HL-60 (cell line): Measurements from ENCODE around the gene MEAK7.

Source experiments
- DNase-seq, 2 experiments: peaks; one replicate each; pipeline ENCODE4 v3.0.0-alpha.2; 2010 to 2020; ENCODE audit warnings: low read depth in 1 of 2, low spot score in 1 of 2
- H3K27ac ChIP-seq: fragments of 250-450 bp; sonication (Bioruptor Pico); replicated peaks from 2 replicates; pipeline ENCODE4 v1.5.1; 2020; ENCODE audit warnings: mild to moderate bottlenecking, moderate library complexity
- H3K27me3 ChIP-seq: fragments of 250-450 bp; sonication (Bioruptor Pico); 2 replicates; pipeline ENCODE4 v1.5.1; 2021; ENCODE audit warnings: mild to moderate bottlenecking, moderate library complexity; ENCODE audit not compliant: insufficient read depth, poor library complexity, severe bottlenecking
- H3K4me3 ChIP-seq: replicated peaks from 2 replicates; pipeline ENCODE4 v1.5.1; 2011; ENCODE audit warnings: mild to moderate bottlenecking, control low read depth, low read length; ENCODE audit not compliant: insufficient read depth
- GABPA ChIP-seq: IDR thresholded peaks from 2 replicates; pipeline ENCODE4 v1.6.1; 2012; ENCODE audit warnings: low read depth
- POLR2AphosphoS5 ChIP-seq: IDR thresholded peaks from 2 replicates; pipeline ENCODE4 v1.6.1; 2012; ENCODE audit warnings: low read depth
- SPI1 ChIP-seq: IDR thresholded peaks from 2 replicates; pipeline ENCODE4 v1.6.1; 2012; ENCODE audit warnings: low read depth, mild to moderate bottlenecking, borderline replicate concordance
- TF ChIP-seq, protein P1 (sequence below): IDR thresholded peaks from one replicate; pipeline ENCODE4 v1.5.1; 2011; ENCODE audit warnings: low read length, control low read depth, inconsistent platforms; ENCODE audit not compliant: insufficient read depth
- TF ChIP-seq, protein P2 (sequence below): IDR thresholded peaks from 2 replicates; pipeline ENCODE4 v1.6.1; 2012; ENCODE audit warnings: low read depth; ENCODE audit not compliant: insufficient replicate concordance

MEAK7 gene

DNA sequence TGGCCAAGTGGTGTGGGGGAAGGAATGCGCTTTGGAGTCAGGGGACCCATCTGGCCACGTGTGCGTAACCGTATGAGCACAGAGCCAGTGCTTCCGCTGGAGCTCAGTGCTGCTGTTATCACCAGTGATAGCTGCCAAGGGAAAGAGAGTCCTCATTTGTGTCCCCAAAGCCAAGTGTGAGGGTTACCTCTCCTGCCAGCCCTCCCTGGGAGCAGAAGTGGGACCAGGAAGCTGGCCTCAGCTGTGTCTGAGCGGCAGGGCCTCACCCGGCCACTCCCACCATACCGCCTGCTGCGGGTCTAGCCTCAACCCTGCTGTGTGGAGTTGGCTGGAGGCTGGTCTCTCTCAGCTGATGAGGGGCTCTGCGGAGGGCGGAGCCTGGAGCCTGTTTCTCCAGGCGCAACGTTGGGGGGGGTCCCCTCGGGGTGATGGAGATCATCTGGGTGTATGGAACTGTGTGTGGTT lies 44.5 kb downstream of the MEAK7 start:
- Histone ChIP-seq H3K27ac (no peak overlapping the region), H3K4me3 (no peak overlapping the region), H3K27me3 (no peaks in the 10 kb centered on the region)
- no peak for DNase-seq
- TF ChIP-seq, protein P1, sequence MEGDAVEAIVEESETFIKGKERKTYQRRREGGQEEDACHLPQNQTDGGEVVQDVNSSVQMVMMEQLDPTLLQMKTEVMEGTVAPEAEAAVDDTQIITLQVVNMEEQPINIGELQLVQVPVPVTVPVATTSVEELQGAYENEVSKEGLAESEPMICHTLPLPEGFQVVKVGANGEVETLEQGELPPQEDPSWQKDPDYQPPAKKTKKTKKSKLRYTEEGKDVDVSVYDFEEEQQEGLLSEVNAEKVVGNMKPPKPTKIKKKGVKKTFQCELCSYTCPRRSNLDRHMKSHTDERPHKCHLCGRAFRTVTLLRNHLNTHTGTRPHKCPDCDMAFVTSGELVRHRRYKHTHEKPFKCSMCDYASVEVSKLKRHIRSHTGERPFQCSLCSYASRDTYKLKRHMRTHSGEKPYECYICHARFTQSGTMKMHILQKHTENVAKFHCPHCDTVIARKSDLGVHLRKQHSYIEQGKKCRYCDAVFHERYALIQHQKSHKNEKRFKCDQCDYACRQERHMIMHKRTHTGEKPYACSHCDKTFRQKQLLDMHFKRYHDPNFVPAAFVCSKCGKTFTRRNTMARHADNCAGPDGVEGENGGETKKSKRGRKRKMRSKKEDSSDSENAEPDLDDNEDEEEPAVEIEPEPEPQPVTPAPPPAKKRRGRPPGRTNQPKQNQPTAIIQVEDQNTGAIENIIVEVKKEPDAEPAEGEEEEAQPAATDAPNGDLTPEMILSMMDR = no peak
- TF ChIP-seq GABPA (no peak), POLR2AphosphoS5 (no peak), SPI1 (no peak)
- TF ChIP-seq, protein P2, sequence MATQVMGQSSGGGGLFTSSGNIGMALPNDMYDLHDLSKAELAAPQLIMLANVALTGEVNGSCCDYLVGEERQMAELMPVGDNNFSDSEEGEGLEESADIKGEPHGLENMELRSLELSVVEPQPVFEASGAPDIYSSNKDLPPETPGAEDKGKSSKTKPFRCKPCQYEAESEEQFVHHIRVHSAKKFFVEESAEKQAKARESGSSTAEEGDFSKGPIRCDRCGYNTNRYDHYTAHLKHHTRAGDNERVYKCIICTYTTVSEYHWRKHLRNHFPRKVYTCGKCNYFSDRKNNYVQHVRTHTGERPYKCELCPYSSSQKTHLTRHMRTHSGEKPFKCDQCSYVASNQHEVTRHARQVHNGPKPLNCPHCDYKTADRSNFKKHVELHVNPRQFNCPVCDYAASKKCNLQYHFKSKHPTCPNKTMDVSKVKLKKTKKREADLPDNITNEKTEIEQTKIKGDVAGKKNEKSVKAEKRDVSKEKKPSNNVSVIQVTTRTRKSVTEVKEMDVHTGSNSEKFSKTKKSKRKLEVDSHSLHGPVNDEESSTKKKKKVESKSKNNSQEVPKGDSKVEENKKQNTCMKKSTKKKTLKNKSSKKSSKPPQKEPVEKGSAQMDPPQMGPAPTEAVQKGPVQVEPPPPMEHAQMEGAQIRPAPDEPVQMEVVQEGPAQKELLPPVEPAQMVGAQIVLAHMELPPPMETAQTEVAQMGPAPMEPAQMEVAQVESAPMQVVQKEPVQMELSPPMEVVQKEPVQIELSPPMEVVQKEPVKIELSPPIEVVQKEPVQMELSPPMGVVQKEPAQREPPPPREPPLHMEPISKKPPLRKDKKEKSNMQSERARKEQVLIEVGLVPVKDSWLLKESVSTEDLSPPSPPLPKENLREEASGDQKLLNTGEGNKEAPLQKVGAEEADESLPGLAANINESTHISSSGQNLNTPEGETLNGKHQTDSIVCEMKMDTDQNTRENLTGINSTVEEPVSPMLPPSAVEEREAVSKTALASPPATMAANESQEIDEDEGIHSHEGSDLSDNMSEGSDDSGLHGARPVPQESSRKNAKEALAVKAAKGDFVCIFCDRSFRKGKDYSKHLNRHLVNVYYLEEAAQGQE = no peak

DNA sequence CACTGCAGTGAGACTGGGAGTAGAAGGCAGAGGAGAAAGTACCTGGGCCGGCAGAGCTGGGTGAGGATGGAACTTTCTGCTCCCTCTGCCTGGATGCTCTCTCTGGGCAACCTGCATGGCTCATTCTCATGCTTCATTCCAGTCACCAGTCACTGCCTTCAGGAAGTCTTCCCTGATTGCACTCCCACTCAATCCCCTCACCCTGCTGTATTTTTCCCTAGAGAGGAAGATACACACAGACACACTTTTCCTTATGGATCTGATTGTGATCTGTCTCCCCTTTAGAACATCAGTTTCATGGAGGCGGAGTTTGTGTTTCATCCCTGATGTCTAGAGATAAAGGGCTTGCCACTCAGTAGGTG lies 44.9 kb downstream of the MEAK7 start:
- no peak overlapping the region for H3K4me3 ChIP-seq
- H3K27ac ChIP-seq = no peak overlapping the region
- no peaks in the 10 kb centered on the region for H3K27me3 ChIP-seq
- no peak for DNase-seq
- TF ChIP-seq, protein P1 = no peak
- TF ChIP-seq SPI1 (no peak), POLR2AphosphoS5 (no peak), GABPA (no peak)
- TF ChIP-seq, protein P2 = no peak

DNA sequence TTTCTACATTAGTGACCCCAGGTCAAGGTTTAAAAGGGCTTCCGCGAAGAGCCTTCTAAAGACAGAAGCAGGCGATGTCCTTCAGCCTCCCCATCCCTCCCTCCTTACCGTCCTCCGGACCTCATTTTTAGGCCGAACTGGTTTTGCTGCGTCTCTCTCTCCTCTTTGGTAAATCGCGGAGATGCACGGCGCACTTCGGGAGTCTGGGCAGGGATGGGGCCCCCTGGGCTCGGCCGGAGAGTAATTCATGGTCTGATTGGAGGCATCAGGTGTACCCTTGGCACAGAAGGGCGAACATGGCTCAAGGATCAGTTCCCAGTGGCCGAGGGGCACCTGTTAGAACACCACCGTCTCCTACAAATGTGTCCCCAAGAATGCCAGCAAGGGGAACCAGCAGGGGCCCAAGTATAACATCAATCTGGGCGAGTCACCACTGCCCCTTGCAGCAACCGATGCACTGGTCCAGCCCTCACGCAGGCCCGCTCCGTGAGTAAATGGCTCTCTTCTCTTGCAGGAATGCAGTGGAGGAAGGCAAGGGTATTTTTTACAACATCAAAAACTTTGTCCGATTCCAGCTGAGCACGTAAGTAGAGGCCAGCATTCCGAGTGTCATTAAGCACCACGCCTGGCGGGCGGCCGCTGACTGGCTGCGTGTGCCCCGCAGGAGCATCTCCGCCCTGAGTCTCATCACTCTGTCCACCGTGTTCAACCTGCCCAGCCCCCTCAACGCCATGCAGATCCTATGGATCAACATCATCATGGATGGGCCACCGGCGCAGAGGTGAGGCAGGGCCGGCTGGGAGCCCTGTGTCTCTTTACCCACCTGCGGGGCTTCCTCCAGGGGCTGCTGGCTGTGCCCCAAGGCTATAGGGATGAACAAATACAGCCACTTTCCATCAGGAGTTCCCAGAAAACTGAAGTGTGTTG lies 45.6 kb downstream of the MEAK7 start:
- Histone ChIP-seq H3K27ac (no peak overlapping the region), H3K27me3 (no peaks in the 10 kb centered on the region), H3K4me3 (no peak overlapping the region)
- TF ChIP-seq SPI1 = no peak
- TF ChIP-seq GABPA = no peak
- TF ChIP-seq POLR2AphosphoS5 = no peak
- TF ChIP-seq, protein P1 = no peak
- TF ChIP-seq, protein P2 = no peak
- no peak for DNase-seq
